GM19467 (cell line): ENCODE results near the gene GRK2.
"Not testable (repeated sequence)": the region's sequence is repeated elsewhere in the genome, so short reads cannot be mapped to it uniquely, and the experiment has no call there.

ENCODE experiments used
- ATAC-seq: cut with Tn5 transposase; IDR thresholded peaks from one replicate; pipeline ENCODE4 v1.9.1; 2021; ENCODE audit warnings: mild to moderate bottlenecking, moderate library complexity; ENCODE audit not compliant: unreplicated experiment

Gene GRK2

DNA sequence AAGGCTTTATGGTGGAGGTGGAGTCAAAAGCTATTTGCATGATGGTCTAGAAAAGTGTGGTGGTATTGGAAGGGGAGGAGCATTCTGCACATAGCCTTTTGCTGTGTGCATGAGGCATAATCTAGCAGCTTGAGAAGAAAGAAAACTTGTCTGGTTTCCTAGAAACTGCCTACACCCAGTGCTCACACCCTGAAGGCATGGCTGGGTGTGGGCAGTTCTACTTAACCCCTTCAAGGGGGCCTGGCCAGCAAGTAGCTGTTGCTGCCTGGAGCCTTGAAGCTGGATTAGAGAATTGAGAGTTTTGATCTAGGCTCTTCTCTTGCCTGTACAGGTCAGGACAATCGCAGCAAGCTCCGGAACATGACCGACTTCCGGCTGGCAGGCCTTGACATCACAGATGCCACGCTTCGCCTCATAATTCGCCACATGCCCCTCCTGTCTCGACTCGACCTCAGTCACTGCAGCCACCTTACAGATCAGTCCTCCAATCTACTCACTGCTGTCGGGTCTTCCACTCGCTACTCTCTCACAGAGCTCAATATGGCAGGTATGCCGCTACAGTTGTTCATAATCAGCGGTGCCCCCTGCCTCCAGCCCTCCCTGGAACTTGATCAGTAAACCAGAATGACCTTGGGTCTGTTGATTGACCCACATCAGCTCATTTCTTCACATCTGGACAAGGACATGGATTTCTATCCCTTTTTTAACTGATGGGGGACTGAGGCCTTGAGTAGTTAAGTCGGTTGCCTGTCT lies 12.2 kb upstream of the GRK2 start:
- ATAC-seq = no peak

DNA sequence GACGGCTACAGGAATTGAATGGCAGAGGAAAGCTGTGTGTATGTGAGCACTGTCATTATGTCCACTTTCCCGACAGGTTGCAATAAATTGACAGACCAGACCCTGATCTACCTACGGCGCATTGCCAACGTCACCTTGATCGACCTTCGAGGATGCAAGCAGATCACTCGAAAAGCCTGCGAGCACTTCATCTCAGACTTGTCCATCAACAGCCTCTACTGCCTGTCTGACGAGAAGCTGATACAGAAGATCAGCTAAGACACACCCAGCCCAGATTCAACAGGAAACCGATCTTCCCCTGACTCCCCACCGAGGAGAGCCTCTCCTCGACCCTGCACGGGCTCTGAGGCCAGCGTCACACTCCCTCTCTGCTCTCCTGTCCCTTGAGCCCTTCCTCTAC lies 11.5 kb upstream of the GRK2 start:
- no peak for ATAC-seq

DNA sequence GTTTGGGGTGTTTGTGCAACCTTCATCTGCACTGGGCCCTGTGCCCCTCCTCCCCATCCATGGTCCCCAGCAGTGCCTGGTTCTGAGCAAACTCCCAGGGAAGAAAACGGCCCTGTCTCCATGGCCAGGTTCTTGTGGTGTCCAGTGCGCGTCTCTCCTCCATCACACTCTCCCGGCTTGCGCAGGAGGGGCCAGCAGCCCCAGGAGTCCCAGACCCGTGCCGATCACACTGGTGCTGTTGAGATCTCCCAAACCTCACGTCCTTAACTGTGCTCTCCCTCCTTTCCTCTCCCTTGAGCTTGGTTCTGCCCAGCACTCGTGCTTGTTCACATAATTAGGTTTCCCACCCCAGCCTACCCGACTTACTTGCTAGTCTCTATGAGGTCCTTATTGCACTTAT lies 10.9 kb upstream of the GRK2 start:
- ATAC-seq = no peak

DNA sequence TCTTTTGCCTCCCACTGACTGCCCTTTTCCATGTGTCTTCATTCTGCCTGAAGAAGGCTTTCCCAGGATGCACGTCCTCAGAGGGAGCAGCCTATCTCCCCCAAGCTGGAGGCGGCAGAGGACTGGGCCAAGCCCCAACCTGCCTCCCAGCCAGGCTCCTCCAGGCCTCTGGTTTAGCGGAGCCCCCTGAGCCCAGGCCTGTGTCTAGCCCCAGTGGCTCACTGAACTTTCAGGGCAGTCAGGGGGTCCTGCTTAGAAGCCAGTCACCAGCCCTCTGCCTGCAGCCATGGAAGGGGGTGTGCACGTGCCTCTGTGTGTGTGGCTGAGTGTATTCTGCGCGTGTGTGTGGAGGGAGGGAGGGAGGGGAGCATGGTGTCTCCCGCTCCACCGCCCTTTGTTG lies 10.4 kb upstream of the GRK2 start:
- ATAC-seq = no peak

DNA sequence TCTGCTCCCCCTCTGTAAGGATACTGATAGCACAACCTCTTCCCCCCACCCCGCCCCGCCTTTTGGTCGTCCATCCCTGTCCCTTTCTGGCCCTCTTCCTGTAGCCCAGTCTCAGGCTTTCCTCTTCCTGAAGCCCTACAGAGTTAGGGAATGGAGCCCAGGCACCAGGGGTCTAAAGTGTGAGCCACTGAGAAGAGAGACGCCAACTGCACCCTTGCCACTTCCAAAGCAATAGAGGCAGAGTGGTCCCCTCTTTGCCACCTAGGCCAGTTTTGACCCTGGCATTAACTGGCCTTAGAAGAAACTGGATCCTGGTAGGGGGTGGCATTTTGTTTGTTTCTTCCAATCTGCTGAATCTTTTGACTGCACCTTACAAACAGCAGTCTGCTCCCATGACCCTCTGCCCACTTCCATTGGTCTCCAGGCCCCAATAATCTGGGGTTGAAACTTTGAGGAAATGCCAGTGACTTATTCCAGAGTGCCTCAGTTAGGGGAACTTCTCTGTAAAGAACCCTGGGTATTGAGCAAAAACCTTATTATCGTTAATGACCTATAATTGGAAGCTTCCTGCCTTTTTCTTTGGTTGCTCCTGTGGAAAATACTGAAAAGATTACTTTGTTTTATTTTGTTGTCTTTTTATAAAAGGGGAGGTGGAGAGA lies 9.7 kb upstream of the GRK2 start:
- no peak for ATAC-seq

DNA sequence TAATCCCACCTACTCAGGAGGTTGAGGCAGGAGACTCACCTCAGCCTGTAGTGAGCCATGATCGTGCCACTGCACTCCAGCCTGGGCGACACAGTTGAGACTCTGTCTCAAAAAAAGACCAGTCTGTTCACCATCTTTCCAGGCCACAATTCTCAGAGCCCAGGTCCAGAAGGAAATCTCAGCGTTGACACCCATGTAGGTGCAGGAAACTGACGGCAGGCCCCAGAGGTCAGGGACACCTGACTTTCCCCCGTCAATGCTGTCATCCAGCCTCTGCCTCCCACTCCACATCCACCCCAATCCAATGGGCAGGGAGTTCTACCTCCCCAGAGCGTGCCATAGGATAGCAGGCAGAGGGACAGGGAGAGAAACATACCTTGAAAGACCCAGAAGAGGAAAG lies 5.9 kb upstream of the GRK2 start:
- no peak for ATAC-seq

DNA sequence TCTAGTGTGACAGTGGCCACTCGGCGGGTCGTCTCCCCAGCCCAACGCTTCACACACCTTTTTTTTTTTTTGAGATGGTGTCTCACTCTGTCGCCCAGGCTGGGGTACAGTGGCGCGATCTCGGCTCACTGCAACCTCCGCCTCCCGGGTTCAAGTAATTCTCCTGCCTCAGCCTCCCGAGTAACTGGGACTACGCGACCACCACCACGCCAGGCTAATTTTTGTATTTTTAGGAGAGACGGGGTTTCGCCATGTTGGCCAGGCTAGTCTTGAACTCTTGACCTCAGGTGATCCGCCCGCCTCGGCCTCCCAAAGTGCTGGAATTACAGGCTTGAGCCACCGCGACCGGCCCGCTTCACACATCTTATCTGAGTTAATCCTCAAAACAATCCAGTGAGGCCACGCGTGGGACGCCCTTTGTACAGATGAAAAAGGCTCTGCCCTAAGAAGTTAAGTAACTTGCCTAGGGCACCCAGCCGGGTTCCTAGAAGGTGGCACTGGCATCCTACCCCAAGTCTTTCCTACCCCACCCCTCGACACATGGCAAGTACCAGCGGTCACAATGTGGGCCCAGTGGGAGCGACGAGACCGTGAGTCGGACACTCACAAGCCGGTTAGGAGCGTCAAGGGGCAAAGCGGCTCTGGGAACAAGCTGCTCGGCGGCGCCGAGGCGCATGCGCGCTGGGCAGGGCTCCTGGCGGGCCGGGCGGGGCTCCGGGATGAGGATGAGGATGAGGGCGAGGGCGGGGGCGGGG lies 5.2 kb upstream of the GRK2 start:
- not testable (repeated sequence) for ATAC-seq

DNA sequence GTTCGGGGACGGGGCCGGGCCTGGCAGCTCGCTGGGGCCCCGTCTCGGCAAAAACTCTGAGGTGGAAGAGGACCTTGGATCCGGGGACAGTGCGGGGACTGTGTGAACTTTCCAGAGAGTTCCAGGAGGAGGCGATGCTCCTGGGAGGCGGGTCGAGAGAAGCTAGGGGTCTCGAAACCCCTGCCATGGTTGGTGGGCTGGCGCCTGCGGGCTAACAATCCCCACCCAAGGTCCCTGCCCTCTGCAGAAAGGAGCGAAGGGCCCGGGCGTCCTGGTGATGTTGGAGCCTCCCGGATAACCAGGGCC lies 4.7 kb upstream of the GRK2 start:
- ATAC-seq = no peak

DNA sequence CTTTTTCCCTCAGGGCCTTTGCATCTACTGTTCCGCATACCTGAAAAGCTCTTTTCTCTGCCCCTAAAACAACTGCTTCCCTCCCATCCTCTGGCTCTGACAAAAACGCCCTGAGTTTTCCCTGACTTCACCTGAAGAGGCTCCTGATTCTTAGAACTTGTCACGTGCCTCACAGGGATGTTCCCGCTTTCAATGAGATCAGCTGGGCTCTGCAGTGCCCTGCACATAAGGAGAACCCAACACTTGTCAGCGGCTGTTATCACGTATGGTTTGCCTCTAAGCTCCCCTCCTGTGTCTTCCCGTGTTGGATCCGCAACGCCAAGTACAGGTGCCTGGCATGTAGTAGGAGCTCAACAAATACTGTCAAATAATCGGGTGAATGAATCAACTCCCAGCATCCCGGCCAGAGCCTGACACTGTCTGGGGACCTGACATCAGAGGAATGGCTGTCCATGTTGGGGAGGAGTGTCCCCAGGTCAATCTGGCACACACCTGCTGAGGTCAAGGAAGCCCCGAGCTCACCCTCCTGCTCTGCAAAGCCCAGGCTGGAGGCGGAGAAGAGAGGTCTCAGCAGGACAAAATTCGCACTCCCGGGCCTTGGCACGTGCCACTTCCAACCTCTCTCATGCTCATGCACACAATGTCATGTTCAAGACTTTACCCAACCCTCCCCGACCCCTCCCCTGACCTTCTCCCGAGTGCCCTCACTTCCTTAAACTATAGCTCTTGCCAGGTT lies 4.2 kb upstream of the GRK2 start:
- no peak for ATAC-seq

DNA sequence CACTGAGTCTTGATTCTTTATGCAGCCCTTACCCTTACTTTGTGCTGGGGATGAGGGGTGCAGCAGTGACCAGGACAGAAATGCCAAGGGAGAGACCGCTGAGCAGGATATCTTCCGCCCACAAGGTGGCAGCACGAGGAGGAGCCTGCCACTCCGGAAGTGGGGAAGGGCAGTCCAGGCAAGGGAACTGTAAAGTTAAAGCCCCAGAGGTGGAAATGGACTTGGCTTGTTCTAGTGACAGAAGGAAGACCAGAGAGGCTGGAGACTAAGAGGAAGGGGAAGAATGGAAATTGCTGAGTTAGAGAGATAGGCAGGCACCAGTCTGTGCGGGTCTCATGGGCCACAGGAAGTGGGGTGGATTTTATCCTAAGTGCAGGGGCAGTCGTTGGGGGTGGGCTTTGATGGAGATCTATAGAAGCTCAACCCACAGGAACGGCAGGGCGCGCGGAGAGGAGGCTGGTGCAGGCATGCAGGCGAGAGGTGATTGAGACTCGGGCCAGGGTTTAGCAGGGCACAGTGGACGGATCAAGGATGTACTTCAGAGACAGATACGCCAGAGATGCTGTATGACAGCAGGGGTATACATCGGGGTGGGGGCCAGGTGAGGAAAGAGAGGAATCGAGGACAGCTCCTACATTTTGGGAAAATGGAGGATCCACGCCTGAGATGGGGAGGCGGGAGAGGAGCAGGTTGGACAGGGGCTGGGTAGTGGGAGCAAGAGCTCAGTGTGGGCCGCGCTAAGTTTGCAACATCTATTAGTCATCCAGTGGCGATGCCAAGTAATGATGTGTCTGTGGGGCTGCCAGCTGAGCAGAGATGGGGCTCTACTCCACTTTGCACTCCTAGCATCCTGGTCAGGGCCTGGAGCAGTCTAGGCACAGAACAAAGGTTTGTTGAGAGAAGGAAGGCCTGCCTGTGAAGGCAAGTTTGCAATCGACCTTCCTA lies 3.3 kb upstream of the GRK2 start:
- no peak for ATAC-seq

DNA sequence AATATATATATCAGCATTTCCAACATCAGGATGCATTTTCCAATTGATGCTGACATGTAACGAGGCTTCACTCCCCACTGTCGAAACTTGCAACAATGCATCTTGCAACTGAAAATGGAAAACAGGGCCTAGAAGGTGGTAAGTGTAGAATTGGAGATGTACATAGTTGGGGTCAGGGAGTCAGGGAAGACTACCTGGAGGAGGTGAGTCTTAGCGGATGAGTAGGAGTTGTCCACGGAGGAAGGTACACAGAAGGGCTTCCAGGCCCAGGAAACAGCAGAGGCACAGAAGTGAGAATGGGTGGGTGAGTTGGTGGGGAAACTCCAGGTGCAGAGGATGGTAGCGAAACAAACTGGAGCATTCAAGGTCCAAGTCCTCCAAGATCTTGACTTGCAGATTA lies 2.0 kb upstream of the GRK2 start:
- no peak for ATAC-seq

DNA sequence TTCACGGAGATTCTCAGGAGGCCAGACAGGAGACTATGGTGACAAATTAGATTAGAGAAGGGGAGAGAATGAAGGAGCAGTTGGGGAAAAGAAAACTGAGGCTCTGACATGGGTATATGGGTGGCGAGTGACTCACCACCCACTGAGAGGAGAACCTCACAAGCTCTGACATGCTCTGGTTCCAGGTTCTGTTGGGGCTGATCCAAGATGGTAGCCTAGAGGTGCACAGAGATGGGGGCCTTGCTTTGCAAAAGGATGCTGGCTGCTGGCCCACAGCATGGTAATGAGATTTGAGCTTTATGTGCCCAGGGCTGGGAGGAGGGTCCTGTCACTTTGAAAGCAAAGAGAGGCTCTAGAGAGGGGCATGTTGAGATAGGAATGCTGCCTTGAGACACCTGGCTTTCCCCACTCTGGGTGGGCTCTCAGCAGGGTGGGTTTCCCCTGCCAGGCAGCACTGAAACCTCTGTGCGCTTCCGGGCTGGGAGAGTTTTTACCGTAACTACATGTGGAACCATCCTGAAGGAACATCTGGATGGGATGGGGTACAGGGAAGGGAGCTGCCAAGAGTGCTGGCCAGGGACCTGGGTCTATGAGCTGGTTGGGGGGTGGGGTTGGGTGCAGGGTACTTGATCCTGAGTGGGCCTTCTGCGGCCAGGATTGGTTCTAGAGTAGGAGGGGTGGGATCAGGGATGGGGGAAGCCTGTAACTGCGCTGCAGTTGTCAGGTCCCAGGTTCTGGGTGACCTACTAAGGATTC lies 1.2 kb upstream of the GRK2 start:
- ATAC-seq = no peak

DNA sequence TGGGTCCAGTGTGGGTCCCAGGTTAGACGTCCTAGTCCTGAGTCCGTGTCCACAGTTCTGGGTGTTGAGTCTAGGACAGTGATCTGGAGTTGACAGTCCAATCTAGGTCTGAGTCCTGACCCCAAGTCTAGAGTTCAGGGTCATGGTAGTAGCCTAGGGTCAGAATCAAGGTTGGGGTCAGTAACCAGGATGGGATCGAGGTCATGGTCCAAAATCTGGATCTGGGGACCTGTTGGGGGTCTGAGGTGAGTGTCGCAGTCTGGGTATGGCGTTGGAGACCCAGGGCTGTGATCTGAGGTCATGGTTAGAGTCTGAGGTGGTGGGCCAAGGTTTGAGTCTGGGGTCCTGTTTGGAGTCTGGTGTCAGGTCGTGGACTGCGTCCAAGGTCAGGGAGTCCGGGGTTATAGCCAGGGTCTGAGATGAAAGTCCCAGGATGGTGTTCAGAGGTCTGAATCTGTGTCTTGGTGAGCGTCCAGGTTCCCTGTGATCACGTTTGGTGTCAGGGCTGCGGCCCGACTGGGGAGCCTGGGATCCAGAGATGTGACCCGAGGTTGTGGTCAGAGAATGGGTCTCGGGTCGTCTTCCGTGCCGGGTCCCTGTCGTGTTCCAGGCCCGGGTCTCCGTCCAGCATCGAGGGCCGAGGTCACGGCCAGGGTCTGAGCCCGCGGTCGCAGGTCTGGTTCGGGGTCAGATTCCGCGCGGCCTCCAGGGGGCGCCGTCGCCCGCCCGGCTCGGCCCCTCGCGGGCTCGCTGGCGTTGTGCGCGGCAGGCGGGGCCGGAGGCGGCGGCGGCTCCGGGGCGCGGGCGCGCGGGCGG lies 432 bp upstream of the GRK2 start:
- no peak for ATAC-seq

DNA sequence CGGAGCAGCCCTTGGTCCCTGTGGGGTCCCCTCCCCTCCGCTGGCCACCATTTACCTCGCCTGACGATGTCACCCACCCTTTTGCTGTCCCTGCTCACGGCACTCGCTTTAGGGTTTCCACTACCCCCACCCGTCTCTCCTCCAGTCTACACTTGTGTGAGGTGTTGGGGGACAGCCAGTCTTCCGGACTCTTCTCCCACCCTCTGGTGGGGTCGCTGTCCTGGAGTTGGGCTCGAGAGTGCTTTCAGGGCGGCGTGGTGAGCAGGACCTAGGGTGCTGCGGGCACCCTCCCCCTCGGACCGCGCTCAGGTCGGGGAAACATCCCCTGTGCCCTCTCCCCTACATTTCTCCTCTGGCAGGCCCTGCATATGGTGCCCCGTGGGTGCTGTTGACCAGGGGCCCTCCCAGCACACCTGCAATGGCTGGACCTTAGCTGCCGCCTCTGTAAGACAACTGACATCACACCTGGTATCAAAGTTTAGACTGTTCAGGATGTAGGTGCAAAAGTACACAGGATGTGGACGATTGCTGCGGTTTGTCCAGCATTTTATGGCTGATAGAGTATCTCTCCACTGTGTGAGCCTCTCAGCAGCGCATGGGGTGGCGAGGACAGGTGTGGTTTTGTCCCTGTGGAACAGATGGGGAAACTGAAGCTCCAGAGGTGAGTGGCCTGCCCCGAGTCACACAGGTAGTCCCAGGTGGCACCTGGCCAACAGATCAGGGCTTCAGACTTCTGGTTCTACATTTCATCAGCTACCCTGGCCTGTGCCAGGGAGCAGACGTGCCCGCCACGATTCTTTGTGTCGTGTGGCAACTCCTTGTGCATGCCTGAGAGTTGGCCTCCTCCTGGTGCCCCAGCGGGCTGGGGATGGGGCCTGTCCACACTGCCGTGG lies 1.2 kb downstream of the GRK2 start:
- ATAC-seq = no peak

DNA sequence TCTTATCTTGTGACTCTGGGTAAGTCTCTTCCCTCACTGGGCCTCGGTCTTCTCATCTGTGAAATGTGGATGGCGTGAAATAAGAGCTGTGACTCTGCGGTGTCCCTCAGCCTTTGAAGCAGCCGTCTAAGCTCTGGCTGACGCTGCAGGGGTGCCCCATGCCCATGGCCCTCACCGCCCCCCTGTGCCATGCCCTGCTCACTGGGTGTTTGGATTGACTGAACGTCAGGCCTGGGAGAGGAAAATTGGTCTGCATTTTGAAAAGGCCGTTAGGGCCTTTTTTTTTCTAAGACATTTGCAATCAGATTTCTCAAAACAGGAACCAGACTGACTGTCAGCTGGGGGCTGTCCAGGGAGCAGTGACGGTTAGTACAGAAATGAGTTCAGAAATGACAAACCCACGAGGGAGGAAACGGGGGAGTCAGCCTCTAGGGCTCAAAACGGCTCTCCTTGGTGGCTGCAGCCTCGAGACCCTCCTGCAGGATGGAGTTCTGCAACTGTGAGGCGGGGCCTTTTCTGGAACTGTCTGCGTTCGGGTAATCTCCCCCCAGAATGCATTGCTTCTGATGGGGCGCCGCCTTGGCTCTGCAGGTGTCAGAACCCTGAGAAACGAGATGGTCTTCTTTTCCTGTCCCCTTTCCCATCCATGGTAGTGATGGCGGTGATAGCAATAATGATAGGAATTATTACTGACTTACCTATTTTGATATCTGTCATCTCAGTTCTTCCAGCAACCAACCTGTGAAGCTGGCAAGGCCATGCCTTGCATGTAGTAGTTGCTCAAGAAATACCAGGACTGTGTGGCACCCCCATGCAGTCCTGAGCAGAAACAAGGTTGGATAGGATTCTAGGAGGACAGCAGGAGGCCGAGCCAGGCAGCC lies 2.0 kb downstream of the GRK2 start:
- ATAC-seq = no peak

DNA sequence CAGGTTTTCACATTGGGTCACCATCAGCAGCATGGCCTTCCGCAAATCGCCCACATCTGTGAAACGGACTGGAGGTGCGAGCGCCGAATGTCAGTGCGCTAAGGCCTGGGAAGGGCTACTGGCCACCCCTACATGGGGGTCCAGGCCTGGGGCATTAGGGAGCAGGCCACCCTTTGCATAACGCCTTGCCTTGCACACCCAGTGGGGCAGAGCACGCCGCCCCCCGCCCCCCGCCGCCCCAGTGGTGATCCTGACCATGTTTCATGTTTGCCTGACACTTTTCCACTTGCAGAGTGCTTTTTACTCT lies 2.6 kb downstream of the GRK2 start:
- no peak for ATAC-seq
